ENCODE results near the gene FAAP100.
"Not testable (repeated sequence)": the region's sequence is repeated elsewhere in the genome, so short reads cannot be mapped to it uniquely, and the experiment has no call there.

The FAAP100 gene

DNA sequence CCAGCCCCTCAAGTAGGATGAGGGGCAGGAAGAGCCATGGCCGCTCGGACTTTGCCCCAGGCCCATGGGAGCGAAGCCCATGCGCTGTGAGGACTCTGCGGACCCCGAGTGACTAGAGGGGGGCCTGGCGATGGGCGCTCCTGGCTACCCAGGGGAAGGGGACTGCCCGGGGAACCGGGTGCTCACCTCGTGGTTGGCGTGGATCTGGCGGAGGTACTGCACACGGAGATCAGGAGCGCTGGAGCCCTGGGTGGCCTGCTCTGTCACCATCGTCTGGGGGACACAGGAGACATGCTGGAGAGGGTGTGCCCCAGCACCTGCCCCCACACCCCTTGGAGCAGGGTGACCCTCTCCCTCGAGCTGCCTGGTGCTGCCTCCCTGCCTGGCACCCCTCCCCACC, 11.0 kb downstream of the FAAP100 start:
- DNase-seq (ENCODE audit: low read depth, low spot score): no peak
- no peak overlapping the region for H3K27ac ChIP-seq

DNA sequence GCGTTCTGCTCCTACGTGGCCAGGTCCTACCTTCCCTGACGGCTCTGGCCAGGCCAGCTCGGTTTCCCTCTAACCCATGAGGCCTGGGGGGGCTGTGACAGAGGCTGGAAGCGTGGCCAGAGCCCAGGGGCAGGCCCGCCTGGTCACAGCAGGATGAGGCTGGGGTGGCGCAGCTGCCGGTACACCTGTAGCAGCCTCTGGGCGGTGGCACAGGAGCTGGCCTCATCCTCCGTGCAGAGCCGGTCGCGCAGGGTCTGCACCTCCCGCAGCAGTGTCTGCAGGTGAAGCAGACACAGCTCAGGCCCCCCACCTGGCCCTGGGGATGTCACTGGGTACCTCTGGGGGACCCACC, 11.5 kb downstream of the FAAP100 start:
- DNase-seq (ENCODE audit: low read depth, low spot score): no peak
- H3K27ac ChIP-seq: no peak overlapping the region

DNA sequence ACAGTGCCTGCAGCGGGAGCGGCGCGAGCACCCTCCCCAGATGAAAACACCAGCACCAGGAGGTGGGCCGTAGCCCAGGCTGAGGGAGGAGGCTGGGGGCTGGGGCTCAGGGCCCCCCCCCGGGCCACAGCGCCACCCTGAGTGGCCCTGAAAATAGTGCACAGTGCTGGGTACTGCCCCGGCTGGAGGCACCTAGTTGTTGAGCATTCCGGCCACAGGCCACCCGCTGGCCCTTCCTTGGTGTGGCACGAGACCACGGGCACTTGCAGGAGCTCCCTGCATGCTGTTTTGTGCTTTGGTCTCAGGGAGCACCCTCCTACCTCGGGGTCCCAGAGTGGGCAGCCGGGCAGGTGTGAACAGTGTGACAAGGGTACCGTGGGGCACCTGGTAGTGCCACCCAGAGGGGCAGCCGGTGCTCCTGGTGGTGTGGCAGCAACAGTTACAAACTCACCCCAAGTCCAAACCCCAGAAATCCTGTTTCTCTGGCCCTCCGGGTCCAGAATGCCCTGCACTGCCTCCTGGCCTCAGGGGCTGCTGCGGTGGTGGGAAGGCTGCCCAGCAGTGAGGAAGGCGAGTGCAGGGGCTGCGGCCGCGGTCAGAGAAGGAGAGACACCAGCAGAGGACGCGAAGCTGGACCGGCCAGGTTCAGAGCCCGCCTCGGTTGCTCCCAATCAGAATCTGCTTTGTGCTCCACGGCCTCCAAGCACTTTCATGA, 12.0 kb downstream of the FAAP100 start:
- H3K27ac ChIP-seq: no peak overlapping the region
- no peak for DNase-seq (ENCODE audit: low read depth, low spot score)

DNA sequence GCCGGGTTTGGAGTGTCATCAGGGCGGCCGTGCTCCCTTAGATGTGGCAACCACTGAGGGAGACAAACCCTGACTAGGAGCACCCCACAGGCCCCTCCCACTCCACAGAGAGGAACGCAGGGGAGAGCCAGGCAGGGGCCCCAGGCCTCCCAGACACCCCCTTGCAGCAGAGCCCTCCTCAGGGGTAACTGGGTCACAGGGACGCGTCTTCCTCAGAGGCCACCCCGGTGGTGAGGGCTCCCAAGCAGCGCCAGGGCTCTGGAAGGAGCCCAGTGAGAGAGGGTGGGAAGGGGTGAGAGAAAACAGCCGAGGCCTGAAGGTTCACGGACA, 12.6 kb downstream of the FAAP100 start:
- no peak overlapping the region for H3K27ac ChIP-seq
- no peak for DNase-seq (ENCODE audit: low read depth, low spot score)

DNA sequence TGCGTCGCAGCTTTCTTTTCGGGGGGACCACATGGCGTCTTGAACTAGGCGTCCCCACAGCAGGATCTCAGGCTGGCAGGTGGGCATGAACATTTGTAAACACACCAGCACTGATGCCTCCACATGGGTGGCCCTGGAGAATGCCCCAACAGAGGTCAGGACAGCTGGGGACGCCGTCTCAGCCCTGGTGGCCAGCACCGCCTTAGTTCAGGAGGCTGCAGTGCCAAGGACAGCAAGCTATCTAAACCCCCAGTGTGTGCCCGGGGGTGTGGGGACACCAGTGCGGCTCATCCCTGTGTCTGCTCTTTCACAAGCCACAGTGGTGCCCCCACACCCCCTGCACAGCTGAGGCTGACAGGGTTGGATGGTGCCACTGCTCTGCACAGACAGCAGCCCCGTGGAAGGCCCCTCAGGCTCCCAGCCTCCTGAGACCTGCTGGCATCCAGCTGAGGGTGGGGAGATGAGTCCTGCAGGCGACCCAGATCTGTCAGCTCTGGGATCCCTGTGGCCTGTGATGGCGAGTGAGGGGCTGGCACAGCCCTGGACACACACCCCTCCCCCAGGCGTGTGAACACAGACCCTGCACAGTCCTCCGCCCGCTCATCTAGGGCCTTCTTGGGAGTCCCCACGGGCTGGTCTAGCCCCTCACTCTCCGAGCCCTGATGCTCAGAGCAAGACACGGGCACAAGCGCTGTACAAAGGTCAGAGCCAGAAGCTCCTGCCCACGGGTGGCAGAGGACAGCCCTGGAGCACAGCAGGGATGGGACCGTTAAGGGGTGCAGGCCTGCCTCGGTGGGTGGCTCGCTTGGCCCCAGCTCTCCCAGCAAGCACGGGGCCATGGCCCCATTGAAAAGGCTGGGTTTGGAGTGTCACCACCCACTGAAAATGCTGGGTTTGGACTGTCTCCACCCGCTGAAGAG, 13.2 kb downstream of the FAAP100 start:
- H3K27ac ChIP-seq: no peak overlapping the region

DNA sequence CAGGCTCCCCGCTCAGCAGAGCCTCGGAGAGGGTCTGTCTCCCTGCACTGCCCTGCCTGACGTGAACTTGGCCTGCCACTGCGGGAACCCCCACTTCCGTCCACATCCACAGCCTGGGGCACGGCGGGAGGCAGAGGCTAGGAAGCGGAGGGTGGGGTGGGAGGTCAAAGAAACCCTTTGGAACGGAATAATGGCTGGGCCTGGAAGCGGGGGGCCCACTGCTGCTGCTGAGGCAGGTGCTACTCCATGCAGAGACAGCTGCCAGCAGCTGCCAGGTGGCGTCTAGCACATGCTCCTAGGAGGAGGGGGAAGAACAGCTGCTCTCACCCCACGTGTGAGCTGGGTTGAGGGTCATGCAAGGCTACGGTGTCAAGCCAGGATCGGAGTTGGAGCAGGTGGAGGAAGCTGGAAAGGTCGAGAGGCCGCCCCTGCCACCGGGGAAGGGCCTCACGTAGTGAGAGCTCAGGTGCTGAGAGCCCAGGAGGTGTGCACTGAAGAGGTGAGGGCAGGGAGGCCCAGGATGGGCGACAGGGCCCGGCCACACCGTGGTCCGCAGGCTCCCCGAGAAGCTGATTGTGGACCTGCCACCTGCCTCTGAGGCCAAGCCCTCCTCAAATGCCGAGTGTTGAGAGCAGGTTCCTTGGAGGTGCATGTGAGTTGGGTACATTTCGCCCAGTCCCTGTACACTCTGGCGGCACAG, 14.1 kb downstream of the FAAP100 start:
- no peak overlapping the region for H3K27ac ChIP-seq
- DNase-seq (ENCODE audit: low read depth, low spot score): no peak

More for the DNA sequence above, 13.2 kb downstream of the FAAP100 start:
- DNase-seq (ENCODE audit: low read depth, low spot score): no peak

DNA sequence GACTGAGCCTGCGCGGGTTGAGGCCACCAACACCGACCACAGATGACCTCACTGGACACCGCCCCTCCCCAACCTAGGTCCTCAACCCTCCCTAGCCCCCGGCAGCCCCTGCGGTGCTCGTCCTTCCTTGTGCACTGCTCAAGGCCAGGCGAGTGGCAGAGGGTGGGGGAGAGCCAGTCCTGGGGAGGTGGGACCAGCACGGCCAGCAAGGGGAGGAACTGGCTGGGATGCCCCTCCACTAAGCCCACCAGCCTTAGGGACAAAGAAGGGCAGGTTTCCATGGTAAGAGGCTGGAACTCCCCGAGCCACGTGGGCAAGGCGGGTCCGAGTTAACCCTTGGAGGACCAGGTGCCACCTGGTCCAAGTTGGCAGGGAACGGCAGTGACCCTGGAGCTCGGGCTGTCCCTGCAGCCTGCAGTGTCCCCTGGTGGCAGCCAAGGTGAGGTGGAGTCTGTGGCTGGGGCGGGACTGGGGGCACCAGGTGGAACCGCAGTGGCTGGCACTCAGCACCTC, 14.8 kb downstream of the FAAP100 start:
- no peak overlapping the region for H3K27ac ChIP-seq
- DNase-seq (ENCODE audit: low read depth, low spot score): no peak

DNA sequence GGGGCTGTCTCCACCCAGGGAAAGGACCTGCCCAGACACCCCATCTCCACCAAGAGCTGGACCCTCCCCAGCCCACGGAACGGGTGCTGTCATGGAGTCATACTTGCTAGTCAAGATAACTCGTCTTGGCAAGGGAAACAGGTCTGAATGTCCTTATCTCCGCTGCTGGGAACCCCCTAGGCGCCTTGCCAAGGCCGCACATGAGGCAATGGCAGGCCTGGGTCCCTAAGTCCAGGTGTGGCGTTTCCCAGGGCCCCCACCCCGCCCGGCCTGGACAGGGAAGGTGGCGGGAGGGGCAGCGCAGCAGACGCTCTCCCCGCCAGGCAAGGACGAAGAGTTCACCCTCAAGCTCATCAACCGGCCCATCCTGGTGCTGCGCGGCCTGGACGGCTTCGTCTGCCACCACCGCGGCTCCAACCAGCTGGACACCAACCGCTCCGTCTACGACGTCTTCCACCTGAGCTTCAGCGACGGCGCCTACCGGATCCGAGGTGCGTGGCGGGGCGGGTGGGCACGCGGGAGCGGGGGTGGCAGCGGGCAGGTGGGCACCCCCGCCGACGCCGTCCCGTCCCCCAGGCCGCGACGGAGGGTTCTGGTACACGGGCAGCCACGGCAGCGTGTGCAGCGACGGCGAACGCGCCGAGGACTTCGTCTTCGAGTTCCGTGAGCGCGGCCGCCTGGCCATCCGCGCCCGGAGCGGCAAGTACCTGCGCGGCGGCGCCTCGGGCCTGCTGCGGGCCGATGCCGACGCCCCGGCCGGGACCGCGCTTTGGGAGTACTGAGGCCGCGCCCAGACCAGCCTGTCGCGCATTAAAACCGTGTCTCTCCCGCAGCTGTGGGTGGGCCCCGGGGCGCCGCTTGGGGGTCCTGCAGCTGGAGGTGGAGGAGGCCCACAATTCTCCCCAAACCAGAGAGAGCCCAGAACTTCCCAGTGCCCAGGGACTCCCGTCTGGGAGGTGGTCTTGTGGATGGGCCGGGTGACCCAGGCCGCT, 15.6 kb downstream of the FAAP100 start:
- DNase-seq (ENCODE audit: low read depth, low spot score): no peak
- no peak overlapping the region for H3K27ac ChIP-seq

DNA sequence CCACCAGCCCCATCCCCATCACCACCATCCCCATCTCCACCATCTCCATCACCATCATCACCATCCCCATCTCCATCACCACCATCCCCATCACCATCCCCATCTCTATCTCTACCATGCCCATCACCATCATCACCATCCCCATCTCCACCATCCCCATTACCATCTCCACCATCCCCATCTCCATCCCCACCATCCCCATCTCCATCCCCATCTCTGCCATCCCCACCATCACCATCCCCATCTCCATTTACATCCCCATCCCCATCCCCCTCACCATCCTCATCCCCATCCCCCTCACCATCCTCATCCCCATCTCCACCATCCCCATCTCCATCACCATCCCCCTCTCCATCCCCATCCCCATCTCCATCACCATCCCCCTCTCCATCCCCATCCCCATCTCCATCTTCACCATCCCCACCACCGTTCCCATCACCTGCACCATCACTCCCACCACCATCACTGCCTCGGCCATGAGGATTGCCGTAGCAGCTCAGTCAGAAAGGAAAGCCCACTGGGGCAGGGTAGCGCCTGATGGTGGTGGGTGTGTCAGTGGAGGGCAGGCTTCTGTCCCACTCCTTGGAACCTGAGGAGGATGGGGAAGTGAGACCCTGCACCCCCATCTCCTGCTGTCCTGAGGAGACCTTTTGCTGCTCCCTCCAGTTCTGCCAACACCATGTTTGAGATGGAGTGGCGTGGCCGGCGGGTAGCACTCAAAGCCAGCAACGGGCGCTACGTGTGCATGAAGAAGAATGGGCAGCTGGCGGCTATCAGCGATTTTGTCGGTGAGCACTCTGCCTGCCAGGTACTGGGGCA, 16.5 kb downstream of the FAAP100 start:
- no peak for DNase-seq (ENCODE audit: low read depth, low spot score)
- H3K27ac ChIP-seq: no peak overlapping the region

DNA sequence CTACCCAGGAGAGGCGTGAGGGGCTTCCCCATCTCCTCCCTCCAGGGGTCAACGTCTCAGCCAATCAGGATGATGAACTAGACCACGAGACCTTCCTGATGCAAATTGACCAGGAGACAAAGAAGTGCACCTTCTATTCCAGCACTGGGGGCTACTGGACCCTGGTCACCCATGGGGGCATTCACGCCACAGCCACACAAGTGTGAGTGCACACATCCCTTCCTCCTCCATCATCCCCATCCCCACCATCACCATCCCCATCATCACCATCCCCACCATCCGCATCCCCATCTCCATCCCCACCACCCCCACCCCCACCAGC, 17.2 kb downstream of the FAAP100 start:
- H3K27ac ChIP-seq: no peak overlapping the region
- no peak for DNase-seq (ENCODE audit: low read depth, low spot score)

DNA sequence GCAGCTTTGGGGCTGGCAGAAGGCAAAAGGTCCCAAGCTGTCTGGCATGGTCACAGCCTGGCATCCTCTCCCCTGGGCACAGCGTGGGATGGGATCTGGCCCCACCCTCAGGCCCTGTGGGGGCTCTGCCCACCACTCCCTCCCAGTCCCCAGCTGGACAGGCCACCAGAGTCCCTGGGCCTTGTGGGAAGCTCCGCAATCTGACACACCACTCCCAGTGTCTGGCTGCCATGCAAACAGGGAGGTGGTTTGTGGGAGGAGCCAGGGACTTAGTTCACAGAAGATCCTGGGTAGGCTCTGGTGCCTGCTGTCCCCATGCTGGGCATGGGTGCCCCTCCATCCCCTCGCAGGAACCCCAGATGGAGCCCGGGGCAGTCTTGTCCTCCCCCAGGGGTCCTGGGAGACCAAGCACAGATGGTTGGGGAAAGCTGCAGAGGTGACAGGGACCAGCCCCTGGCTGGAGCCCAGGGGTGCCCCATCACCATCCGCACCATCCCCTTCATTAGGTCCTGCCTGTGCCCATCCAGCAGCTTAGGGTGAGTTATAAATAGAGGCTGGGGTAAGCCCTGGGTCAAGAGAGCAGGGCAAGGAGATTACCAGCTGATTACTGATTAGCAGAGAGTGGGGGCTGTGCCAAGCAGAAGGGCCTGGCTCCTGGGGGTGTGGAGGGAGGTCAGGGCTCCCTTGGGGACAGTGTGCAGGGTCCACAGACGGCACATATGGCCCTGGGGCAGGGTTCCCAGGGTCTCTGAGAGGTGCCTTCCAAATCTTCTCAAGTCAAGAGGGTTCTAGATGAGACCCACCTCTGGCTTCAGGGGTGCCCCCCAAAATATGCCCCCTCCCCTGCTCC, 17.8 kb downstream of the FAAP100 start:
- no peak overlapping the region for H3K27ac ChIP-seq
- no peak for DNase-seq (ENCODE audit: low read depth, low spot score)

DNA sequence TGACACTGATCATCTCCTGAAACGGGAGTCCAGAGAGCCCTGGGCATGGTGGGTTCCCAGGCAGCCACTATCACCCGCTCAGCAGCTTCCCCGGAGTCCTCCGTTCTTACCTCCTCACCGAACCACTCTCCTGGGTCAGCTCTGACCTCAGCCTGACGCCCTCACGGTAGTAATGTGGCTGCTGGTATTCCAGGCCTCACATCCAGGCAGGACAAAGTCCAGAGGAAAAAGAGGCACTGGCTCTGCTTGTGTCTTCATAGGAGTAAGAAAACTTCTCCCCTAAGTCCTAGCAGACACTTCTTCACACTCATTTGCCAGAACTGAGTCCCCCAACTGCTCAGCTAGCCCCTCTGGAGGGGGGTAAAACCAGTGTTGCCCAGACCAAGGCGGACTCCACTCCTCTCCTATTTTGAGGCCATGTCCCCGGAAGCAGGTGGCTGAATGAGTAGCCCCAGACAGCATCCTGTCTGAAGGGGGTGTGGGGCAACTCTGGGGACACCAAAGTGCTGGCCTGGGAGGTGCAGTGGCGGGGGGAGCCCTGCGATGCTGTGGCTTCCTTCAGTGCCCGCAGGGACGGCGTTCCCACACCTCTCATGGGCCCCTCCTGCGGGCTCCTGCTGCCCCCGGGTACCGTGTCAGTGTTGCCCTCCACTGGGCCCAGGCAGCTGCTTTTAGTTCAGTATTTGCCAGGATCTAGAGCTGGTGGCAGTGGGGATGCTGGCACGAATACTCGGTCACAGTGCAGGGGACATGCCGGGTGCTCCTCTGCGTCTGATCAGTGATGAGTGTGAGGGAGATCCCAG, 18.6 kb downstream of the FAAP100 start:
- DNase-seq (ENCODE audit: low read depth, low spot score): no peak
- no peak overlapping the region for H3K27ac ChIP-seq

DNA sequence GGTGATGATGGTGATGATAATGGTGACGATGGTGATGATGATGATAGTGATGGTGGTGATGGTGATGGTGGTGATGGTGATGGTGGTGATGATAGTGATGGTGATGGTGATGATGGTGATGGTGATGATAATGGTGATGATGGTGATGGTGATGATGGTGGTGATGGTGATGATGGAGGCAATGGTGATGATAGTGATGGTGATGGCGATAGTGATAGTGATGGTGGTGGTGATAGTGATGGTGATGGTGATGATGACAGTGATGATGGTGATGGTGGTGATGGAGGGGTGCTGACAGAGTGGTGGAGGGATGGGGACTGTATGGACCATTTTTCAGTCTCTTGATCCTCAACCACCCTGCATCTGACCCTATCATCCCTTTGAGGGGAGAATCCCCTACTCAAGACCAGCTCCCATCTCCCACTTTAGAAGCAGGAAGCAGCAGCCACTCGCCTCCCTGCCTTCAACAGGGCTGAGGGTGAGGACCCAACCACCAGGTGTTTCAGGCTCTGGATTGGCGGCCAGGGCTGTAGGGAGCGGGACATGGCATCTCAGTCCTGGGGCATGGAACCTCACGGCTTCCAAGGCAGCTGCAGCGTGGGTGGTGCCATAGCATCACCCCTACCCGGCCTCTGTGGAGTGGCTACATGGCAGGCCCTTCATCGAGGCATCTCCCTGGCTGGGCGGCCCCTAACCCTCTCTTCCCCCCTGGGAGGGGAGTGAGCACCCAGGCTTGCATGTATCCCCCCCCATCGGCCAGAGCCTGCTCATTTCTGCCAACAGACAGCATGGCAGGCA, 19.5 kb downstream of the FAAP100 start:
- H3K27ac ChIP-seq: no peak overlapping the region
- DNase-seq (ENCODE audit: low read depth, low spot score): no peak

DNA sequence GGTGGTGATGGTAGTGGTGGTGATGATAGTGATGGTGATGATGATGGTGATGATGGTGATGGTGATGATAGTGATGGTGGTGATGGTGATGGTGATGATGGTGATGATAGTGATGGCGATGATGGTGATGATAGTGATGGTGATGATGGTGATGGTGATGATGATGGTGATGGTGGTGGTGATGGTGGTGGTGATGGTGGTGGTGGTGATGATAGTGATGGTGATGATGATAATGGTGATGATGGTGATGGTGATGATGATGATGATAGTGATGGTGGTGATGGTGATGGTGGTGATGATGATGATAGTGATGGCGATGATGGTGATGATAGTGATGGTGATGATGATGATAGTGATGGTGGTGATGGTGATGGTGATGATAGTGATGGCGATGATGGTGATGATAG, 20.2 kb downstream of the FAAP100 start:
- H3K27ac ChIP-seq; DNase-seq (ENCODE audit: low read depth, low spot score): not testable (repeated sequence)

DNA sequence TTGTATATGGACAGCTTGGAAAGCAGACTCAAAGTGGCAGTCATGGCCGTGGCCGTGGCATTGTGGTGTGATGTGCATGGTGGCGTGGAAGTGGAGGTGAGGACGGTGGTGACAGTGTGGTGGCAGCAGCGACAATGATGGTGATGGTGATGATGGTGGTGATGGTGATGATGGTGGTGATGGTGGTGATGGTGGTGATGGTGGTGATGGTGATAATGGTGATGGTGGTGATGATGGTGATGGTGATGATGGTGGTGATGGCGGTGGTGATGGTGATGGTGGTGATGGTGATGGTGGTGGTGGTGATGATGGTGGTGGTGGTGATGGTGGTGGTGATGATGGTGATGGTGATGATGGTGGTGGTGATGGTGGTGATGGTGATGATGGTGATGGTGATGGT, 21.1 kb downstream of the FAAP100 start:
- DNase-seq (ENCODE audit: low read depth, low spot score); H3K27ac ChIP-seq: not testable (repeated sequence)

DNA sequence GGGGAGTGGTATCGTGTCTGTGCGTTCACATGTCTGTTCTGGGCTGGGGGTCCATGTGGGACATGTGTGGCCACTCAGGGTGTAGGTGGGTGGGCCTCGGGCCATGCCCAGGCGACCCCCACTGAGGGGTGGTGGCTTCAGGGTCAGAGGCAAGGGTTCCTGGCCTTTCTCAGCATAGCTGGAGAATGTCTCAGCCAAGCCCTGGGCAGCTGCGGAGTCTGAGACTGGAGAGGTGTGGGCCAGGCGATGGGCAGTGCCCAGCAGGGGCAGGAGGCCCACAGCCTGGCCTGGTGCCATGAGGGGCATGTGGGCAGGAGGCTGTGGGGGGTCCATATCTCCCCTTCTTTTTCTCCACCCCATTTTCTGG, 22.7 kb downstream of the FAAP100 start:
- DNase-seq (ENCODE audit: low read depth, low spot score): no peak
- no peak overlapping the region for H3K27ac ChIP-seq
